Mesenteric fat pad (tissue), 1 donor: ENCODE data around the gene CENPX. TPM values are rescaled to one million over a fixed set of nuclear protein-coding genes. Genes with fewer than 3 reads are reported as not detected.

ENCODE experiments used
- DNase-seq: peaks from one replicate; pipeline ENCODE4 v3.0.0-alpha.2; 2020; ENCODE audit warnings: low spot score
- long read RNA-seq: library from polyadenylated mRNA; unstranded; transcript quantifications from one replicate; pipeline ENCODE4 v2.0.0, GENCODE V29; 2020
- total RNA-seq: library from RNA; stranded (reverse); fragmentation: NEBNext Ultra II Directional; extraction: Animal tissue kit (Norgen Biotek cat#: 25700); gene quantifications from one replicate; pipeline ENCODE4 v1.2.1, GENCODE V29; 2021
- donor health status: DM: yes; HTN: yes; CAD: no.

The CENPX gene
- 47.0 TPM for total RNA-seq
- long read RNA-seq, transcript CENPX-201 (4 exons, 751 nt) = minor isoform, 9 of 41 reads
- long read RNA-seq, transcript CENPX-202 (5 exons, 805 nt) = major isoform, 15 of 41 reads
- long read RNA-seq, transcript CENPX-210 (5 exons, 730 nt) = minor isoform, 5 of 41 reads
- long read RNA-seq, partial matches to known transcripts = 4 of 41 reads
- long read RNA-seq, other reads (novel, unspliced or antisense) = 2 of 41 reads

DNA sequence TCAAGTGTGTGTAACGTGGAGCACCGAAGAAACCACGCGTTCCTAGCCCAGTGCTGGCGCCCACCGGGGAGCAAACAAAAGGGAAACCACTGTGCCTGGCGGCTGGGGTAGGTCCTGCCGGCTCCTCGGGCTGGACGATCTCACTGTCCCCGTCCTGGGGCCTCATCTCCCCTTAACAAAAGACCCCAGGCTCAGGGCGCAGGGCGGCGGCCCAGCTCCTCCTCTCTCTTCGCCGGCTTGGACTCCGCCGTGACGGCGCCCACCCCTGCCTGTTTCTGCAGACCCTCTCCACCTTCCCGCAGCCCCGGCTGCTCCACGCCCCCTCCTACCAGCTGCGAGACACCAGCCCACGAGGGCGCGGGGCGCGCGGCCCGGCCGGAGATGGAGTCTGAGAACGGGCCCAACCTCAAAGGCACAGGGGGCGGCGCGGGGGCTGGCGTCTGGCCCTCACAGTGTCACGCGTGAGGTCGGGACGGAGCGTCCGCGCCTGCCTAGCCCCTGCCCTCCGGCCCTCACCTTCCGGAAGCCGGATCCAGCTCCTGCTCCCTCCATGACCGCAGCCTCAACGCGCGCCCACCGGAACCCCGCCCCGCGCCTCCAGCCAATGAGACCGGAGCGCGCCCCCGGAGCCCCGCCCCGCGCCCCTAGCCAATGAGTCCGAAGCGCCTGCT, at the start of gene CENPX:
Gene CENPX, minus strand, starts transcription at position 569 of the 671 bp plus-strand sequence. Its CDS starts 17 bp downstream, at position 552.
- DNase-seq = no peak

- DNase-seq = no peak
Measured at GRCh38 chr17:82070611-82071010, 47.9 kb upstream of the CENPX start.

- DNase-seq = no peak
Measured at GRCh38 chr17:82065638-82066303, 43.1 kb upstream of the CENPX start, which contains the start of gene DUS1L. Gene DUS1L, minus strand, starts transcription at chr17:82065804. Its CDS starts 745 bp downstream, at chr17:82065059.

- no peak for DNase-seq
Measured at GRCh38 chr17:82065193-82065637, 42.5 kb upstream of the CENPX start.

DNA sequence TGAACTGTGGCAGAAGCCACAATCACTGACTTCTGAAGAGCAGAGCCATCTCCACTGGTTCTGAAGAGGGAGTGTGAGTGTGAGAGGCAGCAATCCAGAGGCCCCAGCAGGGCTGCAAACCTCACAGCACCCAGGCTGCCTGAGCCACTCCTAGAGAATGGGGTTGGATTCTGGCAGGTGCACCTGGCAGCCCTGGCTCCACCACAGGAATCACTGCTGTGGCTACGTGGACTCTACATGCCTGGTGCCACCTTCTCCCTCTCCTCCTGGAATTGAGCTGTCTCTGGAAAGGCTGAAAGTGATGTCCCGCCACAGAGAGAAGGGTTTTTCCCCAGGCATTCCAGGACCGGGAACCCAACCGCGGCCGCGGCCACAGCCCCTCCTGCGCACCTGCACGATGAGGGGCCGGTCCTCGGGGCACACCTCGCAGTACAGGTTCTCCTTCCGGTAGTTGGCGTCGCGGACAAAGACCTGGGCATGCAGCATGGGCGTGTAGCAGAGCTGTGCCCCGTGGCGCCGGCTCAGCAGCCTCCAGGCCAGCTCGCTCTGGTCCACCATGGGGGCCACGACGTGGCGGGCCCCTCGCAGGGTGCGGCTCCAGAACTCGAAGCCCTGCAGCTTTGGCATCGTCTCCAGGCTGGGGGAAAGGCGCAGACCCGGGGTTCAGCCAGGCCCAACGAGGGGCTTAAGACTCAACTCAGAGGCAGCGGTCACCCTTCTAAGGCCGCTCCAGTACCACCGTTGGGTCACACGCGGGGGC, 41.9 kb upstream of the CENPX start:
- no peak for DNase-seq

DNA sequence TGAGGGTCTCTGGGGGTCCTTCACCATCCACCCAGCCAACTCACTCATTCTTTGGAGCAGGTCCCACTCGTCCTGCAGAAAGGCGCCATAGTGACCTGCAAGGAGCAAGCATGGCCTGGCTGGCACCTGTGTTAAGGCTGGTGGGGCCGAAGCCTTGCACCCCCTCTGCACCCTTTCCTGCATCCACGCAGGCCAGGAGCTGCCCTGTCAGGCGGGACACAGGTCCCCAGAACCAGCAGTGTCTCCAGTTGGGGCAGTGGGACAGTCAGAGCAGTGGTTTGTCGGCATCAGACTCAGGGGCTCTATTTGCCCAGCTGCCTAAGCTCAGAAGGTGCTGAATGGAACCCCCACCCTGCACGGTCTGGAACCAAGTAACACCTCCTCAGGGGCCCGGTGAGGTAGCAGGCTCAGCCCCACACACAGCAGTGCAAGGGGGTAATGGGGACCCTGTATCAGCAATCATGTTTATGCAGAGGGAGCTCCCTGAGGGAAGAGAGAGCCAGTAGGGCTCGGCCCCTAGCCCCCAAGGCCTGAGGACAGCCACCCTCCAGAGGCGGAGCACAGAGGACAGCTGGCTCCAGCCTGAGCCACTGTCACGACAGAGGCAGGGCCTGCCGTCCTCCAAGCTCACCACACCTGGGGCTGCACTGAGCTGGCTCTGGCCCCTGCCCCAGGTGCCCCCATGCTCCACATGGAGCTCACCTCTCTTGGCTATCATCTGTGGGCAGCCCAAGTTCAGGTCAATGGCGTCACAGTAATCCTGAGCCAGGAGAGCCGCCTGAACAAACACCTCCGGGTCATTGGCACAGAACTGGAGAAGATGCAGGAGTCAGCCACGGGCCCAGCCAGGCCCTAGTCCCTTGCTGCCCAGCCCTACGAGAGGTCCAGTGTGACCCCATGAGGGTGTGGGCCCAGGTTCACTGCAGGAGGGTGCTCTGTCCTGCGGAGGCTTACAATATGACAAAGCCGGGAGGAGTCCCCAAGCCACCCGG, 41.0 kb upstream of the CENPX start:
- DNase-seq = no peak

GRCh38 chr17:82062984-82063368, 40.3 kb upstream of the CENPX start:
- no peak for DNase-seq

- DNase-seq = no peak
Measured at GRCh38 chr17:82062076-82062983, 39.7 kb upstream of the CENPX start.

DNA sequence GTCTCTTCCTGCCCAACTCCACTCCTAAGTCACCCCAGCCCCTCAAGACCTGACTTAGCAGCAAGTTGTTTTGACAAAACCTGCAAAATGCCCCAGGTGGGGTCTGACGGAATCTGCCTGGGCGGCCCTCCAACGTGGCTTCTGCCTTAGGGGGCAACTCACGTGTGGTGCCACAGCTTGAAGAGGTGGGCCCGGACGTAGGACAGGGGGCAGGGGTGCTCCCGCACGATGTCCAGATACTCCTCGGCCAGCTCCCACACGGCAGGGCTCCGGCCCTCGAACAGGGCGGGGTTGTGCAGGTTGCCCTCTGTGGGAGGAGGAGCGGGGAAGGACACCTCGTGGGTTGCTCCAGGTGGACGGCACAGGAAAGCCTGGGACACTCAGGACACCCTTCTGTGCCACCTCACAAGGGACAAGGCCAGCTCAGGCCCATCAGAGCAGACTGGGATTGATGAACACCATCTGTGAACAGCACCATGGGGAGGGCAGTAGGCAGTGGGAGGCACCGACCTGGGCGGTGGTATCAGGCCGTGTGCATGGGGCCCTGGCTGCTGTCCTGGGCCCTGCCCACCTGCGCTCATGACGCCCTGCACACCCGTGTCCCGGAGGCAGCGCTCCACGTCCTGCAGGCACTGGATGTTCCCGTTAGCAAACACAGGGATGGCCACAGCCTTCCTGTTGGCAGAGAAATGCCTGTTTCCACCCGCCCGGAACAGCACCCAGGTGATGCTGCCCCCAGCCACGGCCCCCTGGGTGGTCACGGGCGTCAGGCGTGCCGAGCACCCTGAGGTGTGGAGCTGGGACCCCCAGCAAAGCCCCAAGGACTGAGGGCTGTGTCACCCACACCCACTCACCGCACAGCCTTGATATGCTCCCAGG, 38.6 kb upstream of the CENPX start:
- DNase-seq = no peak

DNA sequence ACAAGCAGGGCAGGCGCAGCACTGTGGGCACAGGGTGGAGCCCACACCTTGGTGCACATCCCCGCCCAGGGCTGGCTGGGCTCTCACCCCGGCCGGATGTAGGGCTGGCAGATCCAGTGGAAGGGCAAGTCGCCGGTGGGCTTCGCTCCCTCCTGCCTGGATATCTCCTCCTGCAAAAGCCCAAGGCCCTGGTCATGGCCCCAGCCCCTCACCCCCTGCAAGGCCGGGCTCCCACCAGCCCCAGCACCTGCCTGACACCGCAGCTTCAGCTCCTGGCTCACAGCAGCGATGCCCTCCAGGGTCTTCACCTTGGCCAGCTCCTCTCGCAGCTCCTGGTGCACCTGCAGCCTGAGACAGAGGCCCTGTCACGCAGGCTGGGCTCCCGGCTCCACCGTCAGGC, 37.9 kb upstream of the CENPX start:
- DNase-seq = no peak

DNA sequence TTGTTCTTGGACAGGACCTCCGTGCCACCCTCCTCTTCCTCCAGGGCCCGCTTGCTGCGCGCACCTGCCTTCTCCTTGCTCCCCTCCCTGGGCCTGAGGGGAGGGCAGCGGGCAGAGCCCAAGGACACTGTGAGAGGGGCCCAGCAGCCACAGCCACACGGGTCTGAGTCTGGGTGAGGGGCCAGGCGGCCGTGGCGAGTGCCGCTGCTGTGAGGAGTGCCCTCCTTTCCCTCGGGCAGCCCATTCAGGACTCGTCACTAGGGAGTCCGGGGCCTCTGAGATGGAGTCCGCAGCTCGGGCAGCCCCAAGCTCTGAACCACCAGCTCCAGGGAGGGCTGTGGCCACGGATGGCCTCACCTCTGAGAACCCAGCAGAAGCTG, 37.3 kb upstream of the CENPX start:
- no peak for DNase-seq

DNA sequence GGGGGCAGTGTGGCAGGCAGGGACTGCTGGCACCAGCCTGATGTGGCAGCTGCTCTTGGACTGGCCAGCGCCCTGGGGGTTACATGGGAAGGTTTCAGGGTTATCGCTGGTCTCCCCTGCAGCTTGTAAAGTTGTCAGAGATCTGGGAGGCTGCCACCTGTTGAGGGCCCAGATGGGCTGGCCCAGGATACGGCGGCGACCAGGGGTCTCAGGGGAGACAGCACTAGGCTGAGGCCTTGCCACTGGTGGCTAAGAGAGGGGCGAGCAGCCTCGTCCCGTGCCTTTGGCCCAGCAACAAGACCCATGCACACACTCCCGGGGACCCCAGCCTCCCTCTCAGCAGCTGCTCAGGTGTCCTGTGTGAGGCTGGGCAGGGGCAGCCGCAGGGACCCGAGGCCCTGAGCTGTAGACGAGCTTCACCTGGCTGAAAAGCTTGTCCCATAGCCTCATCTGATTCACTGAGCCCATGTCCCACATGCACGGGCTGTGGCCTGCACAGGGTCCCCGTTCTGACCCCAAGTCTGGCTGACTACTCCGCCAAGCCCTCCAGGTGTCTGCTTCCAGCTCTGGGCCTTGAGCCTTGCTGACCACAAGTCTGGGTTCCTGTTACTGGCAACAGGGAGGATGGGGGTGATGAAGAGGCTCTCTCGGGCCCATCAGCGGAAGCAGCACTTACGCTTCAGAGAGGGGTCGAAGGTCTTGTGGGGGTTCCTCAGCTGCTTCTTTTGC, 36.8 kb upstream of the CENPX start:
- no peak for DNase-seq

DNA sequence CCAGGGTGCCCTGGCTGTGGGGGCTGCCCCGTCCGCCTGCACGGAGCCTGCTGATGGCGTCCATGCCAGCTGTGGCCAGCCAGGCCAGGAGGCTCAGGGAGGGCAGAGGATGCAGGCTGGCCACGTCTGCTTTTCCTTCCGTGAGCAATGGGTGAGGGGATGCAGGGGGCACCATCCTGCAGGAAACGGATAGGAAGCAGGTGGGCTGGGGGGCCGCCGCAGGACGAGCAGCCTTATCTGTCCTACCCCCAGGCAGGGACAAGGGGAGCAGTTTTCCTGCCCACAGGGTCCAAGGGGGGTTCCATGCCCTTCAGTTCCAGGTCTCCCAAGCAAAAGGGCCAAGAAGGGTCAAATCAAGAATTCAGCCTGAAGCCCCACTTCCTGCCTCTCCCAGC, 36.2 kb upstream of the CENPX start:
- DNase-seq = no peak

GRCh38 chr17:82058230-82058854, 35.7 kb upstream of the CENPX start:
- DNase-seq = no peak

- no peak for DNase-seq
Measured at GRCh38 chr17:82056729-82057621, 34.3 kb upstream of the CENPX start.
